Tibial artery (tissue), 4 donors: ENCODE results near the gene LHPP.

Experiments used
- DNase-seq, 2 donors: peaks; one replicate each; pipeline ENCODE4 v3.0.0-alpha.2; 2019
- H3K27ac ChIP-seq, 2 donors: fragments of 200-600 bp; sonication (generic) in 1 of 2; 1 replicate in 1 of 2; 2 replicates in 1 of 2; pipeline ENCODE4 v1.5.1; 2018 to 2019; ENCODE audit warnings: mild to moderate bottlenecking in 1 of 2
- H3K27me3 ChIP-seq, 2 donors: fragments of 200-600 bp; sonication (generic) in 1 of 2; one replicate each; pipeline versions ENCODE4 v1.5.1 to v1.6.0; 2016 to 2019
- H3K36me3 ChIP-seq, 3 donors: fragments of 200-600 bp; sonication (generic) in 2 of 3; one replicate each; pipeline ENCODE4 v1.5.1; 2016 to 2019; ENCODE audit warnings: mild to moderate bottlenecking in 2 of 3
- H3K4me1 ChIP-seq, 4 donors: fragments of 200-600 bp; sonication (generic) in 2 of 4; 1 replicate in 3 of 4; 2 replicates in 1 of 4; pipeline ENCODE4 v1.5.1; 2016 to 2019
- H3K4me3 ChIP-seq, 2 donors: fragments of 200-600 bp; sonication (generic) in 1 of 2; 1 replicate in 1 of 2; 2 replicates in 1 of 2; pipeline ENCODE4 v1.5.1; 2018 to 2019; ENCODE audit warnings: mild to moderate bottlenecking in 2 of 2
- H3K9me3 ChIP-seq, 3 donors: fragments of 200-600 bp; sonication (generic) in 1 of 3; one replicate each; pipeline ENCODE4 v1.5.1; 2016 to 2019
- CTCF ChIP-seq, 2 experiments: fragments of 200-600 bp in 1 of 2; fragments of 450-650 bp in 1 of 2; IDR thresholded peaks; one replicate each; pipeline ENCODE4 v1.5.1; 2017 to 2019; ENCODE audit warnings: antibody characterized with exemption in 2 of 2, mild to moderate bottlenecking in 1 of 2, moderate library complexity in 1 of 2
- intact Hi-C: fragments of 100-400 bp; cut with DNase I; formaldehyde crosslinking; loops from one replicate; pipeline ENCODE4 v1.15.0; 2023; ENCODE audit warnings: low total_unique reads

LHPP gene

GRCh38 chr10:124496150-124496549 is 34.5 kb downstream of the LHPP start:
- no peaks in the 10 kb centered on the region for H3K27me3 ChIP-seq
- H3K4me3 ChIP-seq: no peak overlapping the region
- no peak overlapping the region for H3K27ac ChIP-seq
- H3K4me1 ChIP-seq: no peaks in the 10 kb centered on the region
- TF ChIP-seq CTCF (IDR thresholded peaks at IDR 0.05): no peak
- H3K9me3 ChIP-seq: peaks cover 0 to 5% (median 0%) of the 10 kb centered on the region in 3 donors
- intact Hi-C loops: no loop called here
- peaks cover 4 to 7% (median 7%) of the 10 kb centered on the region in 3 donors for H3K36me3 ChIP-seq
- DNase-seq: no peak

GRCh38 chr10:124496620-124497019 is 35.0 kb downstream of the LHPP start:
- TF ChIP-seq CTCF (IDR thresholded peaks at IDR 0.05): no peak
- intact Hi-C loops: no loop called here
- Histone ChIP-seq H3K9me3 (peaks cover 0 to 5% (median 0%) of the 10 kb centered on the region in 3 donors), H3K27ac (no peak overlapping the region), H3K4me3 (no peak overlapping the region), H3K36me3 (peaks cover 0 to 9% (median 7%) of the 10 kb centered on the region in 3 donors), H3K27me3 (no peaks in the 10 kb centered on the region), H3K4me1 (no peaks in the 10 kb centered on the region)
- no peak for DNase-seq

- DNase-seq: no peak
- Histone ChIP-seq H3K4me1 (no peaks in the 10 kb centered on the region), H3K9me3 (peaks cover 0 to 5% (median 0%) of the 10 kb centered on the region in 3 donors), H3K27me3 (no peaks in the 10 kb centered on the region), H3K4me3 (no peak overlapping the region), H3K27ac (no peak overlapping the region), H3K36me3 (peaks cover 0 to 9% (median 7%) of the 10 kb centered on the region in 3 donors)
- intact Hi-C loops: no loop called here
- no peak for TF ChIP-seq CTCF (IDR thresholded peaks at IDR 0.05)
Measured at GRCh38 chr10:124497196-124497881, 35.7 kb downstream of the LHPP start.

- Histone ChIP-seq H3K4me1 (no peaks in the 10 kb centered on the region), H3K36me3 (peaks cover 0 to 9% (median 7%) of the 10 kb centered on the region in 3 donors), H3K27me3 (no peaks in the 10 kb centered on the region), H3K9me3 (peaks cover 0 to 5% (median 0%) of the 10 kb centered on the region in 3 donors), H3K27ac (no peak overlapping the region), H3K4me3 (no peak overlapping the region)
- DNase-seq: no peak
- intact Hi-C loops: no loop called here
- no peak for TF ChIP-seq CTCF (IDR thresholded peaks at IDR 0.05)
Measured at GRCh38 chr10:124498056-124498455, 36.4 kb downstream of the LHPP start.

- TF ChIP-seq CTCF (IDR thresholded peaks at IDR 0.05): no peak
- Histone ChIP-seq H3K4me3 (no peak overlapping the region), H3K27ac (no peak overlapping the region), H3K27me3 (no peaks in the 10 kb centered on the region), H3K4me1 (no peaks in the 10 kb centered on the region), H3K36me3 (peaks cover 0 to 9% (median 7%) of the 10 kb centered on the region in 3 donors), H3K9me3 (peaks cover 0 to 5% (median 0%) of the 10 kb centered on the region in 3 donors)
- DNase-seq: no peak
- intact Hi-C loops: no loop called here
Measured at GRCh38 chr10:124500757-124501156, 39.1 kb downstream of the LHPP start.
